Left ventricle myocardium inferior (tissue), 1 donor: Measurements from ENCODE around the gene C1QL4. TPM values are rescaled to one million over a fixed set of nuclear protein-coding genes. Genes with fewer than 3 reads are reported as not detected.

Source experiments
- total RNA-seq: library from RNA; stranded (reverse); fragmentation: NEBNext Ultra II Directional; extraction: Animal tissue kit (Norgen Biotek cat#: 25700); gene quantifications from one replicate; pipeline ENCODE4 v1.2.1, GENCODE V29; 2021
- donor health status: DM: no; HTN: yes; CAD: no; lungs with severe emphysema.

C1QL4 gene
- total RNA-seq, 1 donor from 2014 or later, result not detected

Other genes with a start within 250 kb of the C1QL4 start
- gene DHH, start 242.4 kb downstream of the C1QL4 start, total RNA-seq, result 0.41 TPM
- 27.5 TPM for gene LMBR1L, start 226.3 kb downstream of the C1QL4 start, total RNA-seq
- gene TUBA1B, start 205.8 kb downstream of the C1QL4 start, total RNA-seq, result 318 TPM
- 102 TPM for gene TUBA1A, start 148.1 kb downstream of the C1QL4 start, total RNA-seq
- 35.0 TPM for gene TUBA1C, start 72.1 kb downstream of the C1QL4 start, total RNA-seq
- not detected for gene PRPH, start 42.0 kb downstream of the C1QL4 start, total RNA-seq
- 0.66 TPM for gene TROAP, start 13.9 kb downstream of the C1QL4 start, total RNA-seq
- 0.08 TPM for gene DNAJC22, start 9.7 kb upstream of the C1QL4 start, total RNA-seq
- 5.9 TPM for gene SPATS2, start 30.3 kb upstream of the C1QL4 start, total RNA-seq
- 0.41 TPM for gene KCNH3, start 201.8 kb upstream of the C1QL4 start, total RNA-seq
- 97.9 TPM for gene MCRS1, start 231.0 kb upstream of the C1QL4 start, total RNA-seq